ENCODE measurements around the gene SAT1. TPM values are rescaled to one million over a fixed set of nuclear protein-coding genes. Genes with fewer than 3 reads are reported as not detected.
"Not testable (repeated sequence)": the region's sequence is repeated elsewhere in the genome, so short reads cannot be mapped to it uniquely, and the experiment has no call there.

The SAT1 gene
- 60.2 and 114 TPM in 2 replicates for total RNA-seq (2014; rRNA removed; shearing (Covaris generic))

GRCh38 chrX:23782863-23783588, at the start of gene SAT1:
Gene SAT1, plus strand, starts transcription at chrX:23783173. Its CDS starts 179 bp downstream, at chrX:23783352.
- peaks cover 26% of the 10 kb centered on the region for H3K4me1 ChIP-seq (replicated peaks)
- peak within 1 kb of the TSS; percentile 90 for H3K27ac ChIP-seq
- no peaks in the 10 kb centered on the region for H3K9me3 ChIP-seq (replicated peaks)
- H3K4me3 ChIP-seq = peak within 1 kb of the TSS; percentile 51
- peaks cover 21% of the 10 kb centered on the region for H3K36me3 ChIP-seq
- no peaks in the 10 kb centered on the region for H3K27me3 ChIP-seq (replicated peaks)
- peak; percentile 91 to 94 for DNase-seq (ENCODE audit: low read depth in 1 of 2, low spot score in 2 of 2)

- DNase-seq (ENCODE audit: low read depth in 1 of 2, low spot score in 2 of 2) = no peak
- Histone ChIP-seq H3K27me3 (replicated peaks) (no peaks in the 10 kb centered on the region), H3K4me3 (no peak overlapping the region)
Observed at GRCh38 chrX:23736030-23736429, 46.9 kb upstream of the SAT1 start.

GRCh38 chrX:23737413-23737812, 45.6 kb upstream of the SAT1 start:
- no peak overlapping the region for H3K27ac ChIP-seq
- no peak for DNase-seq (ENCODE audit: low read depth in 1 of 2, low spot score in 2 of 2)
- no peak overlapping the region for H3K4me3 ChIP-seq
- H3K9me3 ChIP-seq (replicated peaks) = no peaks in the 10 kb centered on the region
- no peaks in the 10 kb centered on the region for H3K27me3 ChIP-seq (replicated peaks)
- peaks cover 11% of the 10 kb centered on the region for H3K36me3 ChIP-seq
- H3K4me1 ChIP-seq (replicated peaks) = no peaks in the 10 kb centered on the region

More at GRCh38 chrX:23736030-23736429, 46.9 kb upstream of the SAT1 start:
- Histone ChIP-seq H3K9me3 (replicated peaks) (no peaks in the 10 kb centered on the region), H3K4me1 (replicated peaks) (no peaks in the 10 kb centered on the region), H3K27ac (no peak overlapping the region), H3K36me3 (peaks cover 18% of the 10 kb centered on the region)

GRCh38 chrX:23742174-23742696, 40.7 kb upstream of the SAT1 start:
- H3K4me3 ChIP-seq = peak overlapping the region; percentile 90
- no peaks in the 10 kb centered on the region for H3K27me3 ChIP-seq (replicated peaks)
- DNase-seq (ENCODE audit: low read depth in 1 of 2, low spot score in 2 of 2) = peak; percentile 56 to 70
- peak overlapping the region; percentile 100 for H3K27ac ChIP-seq
- peaks cover 4% of the 10 kb centered on the region; the same call in 1 of the 2 replicates for H3K36me3 ChIP-seq
- no peaks in the 10 kb centered on the region for H3K9me3 ChIP-seq (replicated peaks)
- 0 out of 2 replicates have a peak, but pooled peaks cover 3% of the 10 kb centered on the region for H3K4me1 ChIP-seq (replicated peaks)

GRCh38 chrX:23742697-23743622, 40.0 kb upstream of the SAT1 start, which contains the start of gene ACOT9:
Gene ACOT9, minus strand, starts transcription at chrX:23743276. Its CDS starts 132 bp downstream, at chrX:23743144.
- H3K27ac ChIP-seq = peak within 1 kb of the TSS; percentile 100
- H3K36me3 ChIP-seq = peaks cover 4% of the 10 kb centered on the region; the same call in 1 of the 2 replicates
- DNase-seq (ENCODE audit: low read depth in 1 of 2, low spot score in 2 of 2) = peak; percentile 88 to 93
- no peaks in the 10 kb centered on the region for H3K27me3 ChIP-seq (replicated peaks)
- H3K4me3 ChIP-seq = peak within 1 kb of the TSS; percentile 90
- 0 out of 2 replicates have a peak, but pooled peaks cover 3% of the 10 kb centered on the region for H3K4me1 ChIP-seq (replicated peaks)
- no peaks in the 10 kb centered on the region for H3K9me3 ChIP-seq (replicated peaks)

- H3K4me1 ChIP-seq (replicated peaks); H3K27me3 ChIP-seq (replicated peaks); H3K36me3 ChIP-seq; DNase-seq (ENCODE audit: low read depth in 1 of 2, low spot score in 2 of 2); H3K9me3 ChIP-seq (replicated peaks): not testable (repeated sequence)
- Histone ChIP-seq H3K4me3 (peak overlapping the region; percentile 90), H3K27ac (peak overlapping the region; percentile 100)
Observed at GRCh38 chrX:23743623-23743971, 39.4 kb upstream of the SAT1 start.

- Histone ChIP-seq H3K36me3 (peaks cover 4% of the 10 kb centered on the region; the same call in 1 of the 2 replicates), H3K9me3 (replicated peaks) (no peaks in the 10 kb centered on the region), H3K4me3 (no peak overlapping the region), H3K27ac (no peak overlapping the region), H3K4me1 (replicated peaks) (0 out of 2 replicates have a peak, but pooled peaks cover 3% of the 10 kb centered on the region), H3K27me3 (replicated peaks) (no peaks in the 10 kb centered on the region)
- no peak for DNase-seq (ENCODE audit: low read depth in 1 of 2, low spot score in 2 of 2)
Observed at GRCh38 chrX:23745786-23746185, 37.2 kb upstream of the SAT1 start.

GRCh38 chrX:23749129-23749528, 33.8 kb upstream of the SAT1 start:
- no peak for DNase-seq (ENCODE audit: low read depth in 1 of 2, low spot score in 2 of 2)
- H3K27ac ChIP-seq = no peak overlapping the region
- H3K27me3 ChIP-seq (replicated peaks) = no peaks in the 10 kb centered on the region
- H3K4me3 ChIP-seq = no peak overlapping the region
- H3K4me1 ChIP-seq (replicated peaks) = no peaks in the 10 kb centered on the region; the same call in 1 of the 2 replicates
- no peaks in the 10 kb centered on the region for H3K36me3 ChIP-seq
- no peaks in the 10 kb centered on the region for H3K9me3 ChIP-seq (replicated peaks)

- Histone ChIP-seq H3K36me3 (no peaks in the 10 kb centered on the region), H3K27me3 (replicated peaks) (no peaks in the 10 kb centered on the region), H3K4me3 (no peak overlapping the region), H3K9me3 (replicated peaks) (no peaks in the 10 kb centered on the region), H3K4me1 (replicated peaks) (no peaks in the 10 kb centered on the region; the same call in 1 of the 2 replicates), H3K27ac (no peak overlapping the region)
- DNase-seq (ENCODE audit: low read depth in 1 of 2, low spot score in 2 of 2) = no peak
Observed at GRCh38 chrX:23749576-23749975, 33.4 kb upstream of the SAT1 start.

GRCh38 chrX:23752740-23753415, 30.1 kb upstream of the SAT1 start:
- H3K4me1 ChIP-seq (replicated peaks) = no peaks in the 10 kb centered on the region; the same call in 1 of the 2 replicates
- no peaks in the 10 kb centered on the region for H3K36me3 ChIP-seq
- H3K27me3 ChIP-seq (replicated peaks) = no peaks in the 10 kb centered on the region
- DNase-seq (ENCODE audit: low read depth in 1 of 2, low spot score in 2 of 2) = peak in 1 of 2 experiments; percentile 8
- no peak overlapping the region for H3K4me3 ChIP-seq
- H3K27ac ChIP-seq = no peak overlapping the region; the same call in 1 of the 2 replicates
- no peaks in the 10 kb centered on the region for H3K9me3 ChIP-seq (replicated peaks)

- no peak for DNase-seq (ENCODE audit: low read depth in 1 of 2, low spot score in 2 of 2)
- Histone ChIP-seq H3K36me3 (no peaks in the 10 kb centered on the region), H3K27ac (no peak overlapping the region), H3K27me3 (replicated peaks) (no peaks in the 10 kb centered on the region), H3K4me1 (replicated peaks) (no peaks in the 10 kb centered on the region; the same call in 1 of the 2 replicates), H3K4me3 (no peak overlapping the region), H3K9me3 (replicated peaks) (no peaks in the 10 kb centered on the region)
Observed at GRCh38 chrX:23754664-23755063, 28.3 kb upstream of the SAT1 start.

- Histone ChIP-seq H3K9me3 (replicated peaks) (no peaks in the 10 kb centered on the region), H3K4me1 (replicated peaks) (no peaks in the 10 kb centered on the region; the same call in 1 of the 2 replicates), H3K27ac (no peak overlapping the region), H3K27me3 (replicated peaks) (no peaks in the 10 kb centered on the region), H3K4me3 (no peak overlapping the region), H3K36me3 (no peaks in the 10 kb centered on the region)
- peak; percentile 41 to 48 for DNase-seq (ENCODE audit: low read depth in 1 of 2, low spot score in 2 of 2)
Observed at GRCh38 chrX:23756165-23756564, 26.8 kb upstream of the SAT1 start.

GRCh38 chrX:23759821-23760220, 23.2 kb upstream of the SAT1 start:
- Histone ChIP-seq H3K36me3 (no peaks in the 10 kb centered on the region), H3K27ac (no peak overlapping the region), H3K4me3 (no peak overlapping the region), H3K9me3 (replicated peaks) (no peaks in the 10 kb centered on the region), H3K27me3 (replicated peaks) (no peaks in the 10 kb centered on the region), H3K4me1 (replicated peaks) (no peaks in the 10 kb centered on the region)
- no peak for DNase-seq (ENCODE audit: low read depth in 1 of 2, low spot score in 2 of 2)
